Effector memory CD4-positive, alpha-beta T cell (primary cell): Measurements from ENCODE around the gene NEDD4.
"Not testable (repeated sequence)": the region's sequence is repeated elsewhere in the genome, so short reads cannot be mapped to it uniquely, and the experiment has no call there.

Source experiments
- DNase-seq, 3 donors: peaks; one replicate each; pipeline ENCODE4 v3.0.0-alpha.2; 2020
- H3K27ac ChIP-seq: 2 replicates; pipeline ENCODE4 v1.7.0; 2013; ENCODE audit warnings: mild to moderate bottlenecking, low read length, moderate library complexity; ENCODE audit not compliant: insufficient read depth, poor library complexity, severe bottlenecking
- H3K27me3 ChIP-seq: replicated peaks from 2 replicates; pipeline ENCODE4 v1.7.0; 2013; ENCODE audit warnings: mild to moderate bottlenecking, low read length; ENCODE audit not compliant: insufficient read depth, control insufficient read depth, poor library complexity, severe bottlenecking
- H3K36me3 ChIP-seq: 2 replicates; pipeline ENCODE4 v1.7.0; 2013; ENCODE audit warnings: mild to moderate bottlenecking, low read length, moderate library complexity; ENCODE audit not compliant: control insufficient read depth, insufficient read depth
- H3K4me1 ChIP-seq: 2 replicates; pipeline ENCODE4 v1.7.0; 2013; ENCODE audit warnings: low read length, mild to moderate bottlenecking; ENCODE audit not compliant: control insufficient read depth, insufficient read depth, poor library complexity, severe bottlenecking
- H3K4me3 ChIP-seq: 2 replicates; pipeline ENCODE4 v1.7.0; 2013; ENCODE audit warnings: low read length, low read depth, mild to moderate bottlenecking; ENCODE audit not compliant: insufficient read depth, poor library complexity, severe bottlenecking
- H3K9me3 ChIP-seq: 2 replicates; pipeline ENCODE4 v1.7.0; 2013; ENCODE audit warnings: mild to moderate bottlenecking, low read length, moderate library complexity; ENCODE audit not compliant: control insufficient read depth

The NEDD4 gene

GRCh38 chr15:55872471-55872870 lies 120.9 kb downstream of the NEDD4 start:
- no peaks in the 10 kb centered on the region for H3K4me1 ChIP-seq
- no peaks in the 10 kb centered on the region for H3K36me3 ChIP-seq
- H3K9me3 ChIP-seq: no peaks in the 10 kb centered on the region
- DNase-seq: no peak
- H3K27ac ChIP-seq: no peak overlapping the region
- no peaks in the 10 kb centered on the region for H3K27me3 ChIP-seq
- no peak overlapping the region for H3K4me3 ChIP-seq

- no peaks in the 10 kb centered on the region for H3K4me1 ChIP-seq
- no peaks in the 10 kb centered on the region for H3K27me3 ChIP-seq
- no peaks in the 10 kb centered on the region for H3K9me3 ChIP-seq
- no peak overlapping the region for H3K27ac ChIP-seq
- no peak for DNase-seq
- no peak overlapping the region for H3K4me3 ChIP-seq
- no peaks in the 10 kb centered on the region for H3K36me3 ChIP-seq
Measured at GRCh38 chr15:55869660-55870059, 123.8 kb downstream of the NEDD4 start.

GRCh38 chr15:55868707-55869106 lies 124.7 kb downstream of the NEDD4 start:
- Histone ChIP-seq H3K27me3 (no peaks in the 10 kb centered on the region), H3K27ac (no peak overlapping the region), H3K36me3 (no peaks in the 10 kb centered on the region), H3K4me1 (no peaks in the 10 kb centered on the region), H3K9me3 (no peaks in the 10 kb centered on the region), H3K4me3 (no peak overlapping the region)
- no peak for DNase-seq

GRCh38 chr15:55868291-55868690 lies 125.1 kb downstream of the NEDD4 start:
- not testable (repeated sequence) for H3K4me3 ChIP-seq, H3K4me1 ChIP-seq, H3K27ac ChIP-seq

GRCh38 chr15:55863911-55864310 lies 129.5 kb downstream of the NEDD4 start:
- H3K27me3 ChIP-seq: no peaks in the 10 kb centered on the region

More at GRCh38 chr15:55868291-55868690, 125.1 kb downstream of the NEDD4 start:
- not testable (repeated sequence) for DNase-seq, H3K36me3 ChIP-seq, H3K9me3 ChIP-seq, H3K27me3 ChIP-seq

GRCh38 chr15:55861115-55861514 lies 132.3 kb downstream of the NEDD4 start:
- DNase-seq: no peak
- H3K27ac ChIP-seq: no peak overlapping the region
- H3K4me1 ChIP-seq: no peaks in the 10 kb centered on the region
- H3K36me3 ChIP-seq: no peaks in the 10 kb centered on the region
- H3K9me3 ChIP-seq: no peaks in the 10 kb centered on the region
- no peaks in the 10 kb centered on the region for H3K27me3 ChIP-seq
- no peak overlapping the region for H3K4me3 ChIP-seq

More at GRCh38 chr15:55863911-55864310, 129.5 kb downstream of the NEDD4 start:
- no peak for DNase-seq
- Histone ChIP-seq H3K27ac (no peak overlapping the region), H3K9me3 (no peaks in the 10 kb centered on the region), H3K4me1 (no peaks in the 10 kb centered on the region), H3K36me3 (no peaks in the 10 kb centered on the region), H3K4me3 (no peak overlapping the region)

GRCh38 chr15:55860468-55860867 lies 132.9 kb downstream of the NEDD4 start:
- Histone ChIP-seq H3K27me3 (no peaks in the 10 kb centered on the region), H3K4me1 (no peaks in the 10 kb centered on the region), H3K27ac (no peak overlapping the region), H3K36me3 (no peaks in the 10 kb centered on the region), H3K9me3 (no peaks in the 10 kb centered on the region), H3K4me3 (no peak overlapping the region)
- no peak for DNase-seq

GRCh38 chr15:55859681-55860080 lies 133.7 kb downstream of the NEDD4 start:
- Histone ChIP-seq H3K4me3 (no peak overlapping the region), H3K36me3 (no peaks in the 10 kb centered on the region), H3K27me3 (no peaks in the 10 kb centered on the region), H3K4me1 (no peaks in the 10 kb centered on the region), H3K9me3 (no peaks in the 10 kb centered on the region), H3K27ac (no peak overlapping the region)
- no peak for DNase-seq

GRCh38 chr15:55858661-55859060 lies 134.8 kb downstream of the NEDD4 start:
- DNase-seq: no peak
- Histone ChIP-seq H3K4me3 (no peak overlapping the region), H3K4me1 (no peaks in the 10 kb centered on the region), H3K27me3 (no peaks in the 10 kb centered on the region), H3K27ac (no peak overlapping the region), H3K9me3 (no peaks in the 10 kb centered on the region), H3K36me3 (no peaks in the 10 kb centered on the region)

- Histone ChIP-seq H3K27me3 (no peaks in the 10 kb centered on the region), H3K4me1 (no peaks in the 10 kb centered on the region), H3K9me3 (no peaks in the 10 kb centered on the region), H3K36me3 (no peaks in the 10 kb centered on the region), H3K27ac (no peak overlapping the region), H3K4me3 (no peak overlapping the region)
- no peak for DNase-seq
Measured at GRCh38 chr15:55856506-55857164, 136.8 kb downstream of the NEDD4 start.
